Loucy (cell line): ENCODE results near the gene TTC29.

Experiments
- EZH2phosphoT487 ChIP-seq: fragments of 200-600 bp; IDR thresholded peaks from 2 replicates; pipeline ENCODE4 v1.6.1; 2018; ENCODE audit warnings: antibody characterized with exemption, mild to moderate bottlenecking, moderate library complexity, borderline replicate concordance
- TF ChIP-seq, protein P1 (sequence below): fragments of 200-600 bp; sonication (generic); conservative IDR thresholded peaks from 2 replicates; pipeline ENCODE4 v1.5.1; 2014; ENCODE audit warnings: mild to moderate bottlenecking, antibody characterized with exemption, low read length

DNA sequence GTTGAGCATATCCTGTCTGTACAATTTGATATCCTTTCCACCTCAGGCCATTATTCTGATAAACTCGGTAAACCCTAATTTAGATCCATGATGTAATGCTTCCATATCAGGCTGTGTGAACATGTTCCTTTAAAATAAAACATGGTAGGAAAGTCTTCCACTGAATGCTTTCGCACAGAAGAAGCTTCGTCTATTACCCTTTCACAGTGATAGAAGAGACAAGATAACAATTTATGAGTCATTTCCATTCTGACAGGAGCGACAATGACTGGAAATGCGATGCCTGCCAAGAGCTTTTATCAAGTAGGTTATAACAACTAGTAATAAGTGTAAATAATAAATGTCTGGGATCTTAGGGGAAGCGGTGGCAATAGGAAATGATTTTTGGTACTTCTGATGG, 98.8 kb downstream of the TTC29 start:
- TF ChIP-seq, protein P1, sequence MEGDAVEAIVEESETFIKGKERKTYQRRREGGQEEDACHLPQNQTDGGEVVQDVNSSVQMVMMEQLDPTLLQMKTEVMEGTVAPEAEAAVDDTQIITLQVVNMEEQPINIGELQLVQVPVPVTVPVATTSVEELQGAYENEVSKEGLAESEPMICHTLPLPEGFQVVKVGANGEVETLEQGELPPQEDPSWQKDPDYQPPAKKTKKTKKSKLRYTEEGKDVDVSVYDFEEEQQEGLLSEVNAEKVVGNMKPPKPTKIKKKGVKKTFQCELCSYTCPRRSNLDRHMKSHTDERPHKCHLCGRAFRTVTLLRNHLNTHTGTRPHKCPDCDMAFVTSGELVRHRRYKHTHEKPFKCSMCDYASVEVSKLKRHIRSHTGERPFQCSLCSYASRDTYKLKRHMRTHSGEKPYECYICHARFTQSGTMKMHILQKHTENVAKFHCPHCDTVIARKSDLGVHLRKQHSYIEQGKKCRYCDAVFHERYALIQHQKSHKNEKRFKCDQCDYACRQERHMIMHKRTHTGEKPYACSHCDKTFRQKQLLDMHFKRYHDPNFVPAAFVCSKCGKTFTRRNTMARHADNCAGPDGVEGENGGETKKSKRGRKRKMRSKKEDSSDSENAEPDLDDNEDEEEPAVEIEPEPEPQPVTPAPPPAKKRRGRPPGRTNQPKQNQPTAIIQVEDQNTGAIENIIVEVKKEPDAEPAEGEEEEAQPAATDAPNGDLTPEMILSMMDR, result no peak
- TF ChIP-seq EZH2phosphoT487, result no peak
